Activated CD8-positive, alpha-beta memory T cell treated with anti-CD3 and anti-CD28 coated beads for 1 hour (primary cell): ENCODE data around the gene ITGBL1.

ENCODE experiments used
- DNase-seq, 2 donors: peaks; one replicate each; pipeline ENCODE4 v3.0.0-alpha.2; 2020; ENCODE audit warnings: low read depth in 1 of 2; ENCODE audit errors: extremely low read depth in 1 of 2

ITGBL1 gene

GRCh38 chr13:101691341-101691860 lies 238.9 kb downstream of the ITGBL1 start:
- DNase-seq = no peak

GRCh38 chr13:101695870-101696516 lies 243.5 kb downstream of the ITGBL1 start:
- DNase-seq = no peak

- no peak for DNase-seq
Observed at GRCh38 chr13:101697745-101698144, 245.3 kb downstream of the ITGBL1 start.

DNA sequence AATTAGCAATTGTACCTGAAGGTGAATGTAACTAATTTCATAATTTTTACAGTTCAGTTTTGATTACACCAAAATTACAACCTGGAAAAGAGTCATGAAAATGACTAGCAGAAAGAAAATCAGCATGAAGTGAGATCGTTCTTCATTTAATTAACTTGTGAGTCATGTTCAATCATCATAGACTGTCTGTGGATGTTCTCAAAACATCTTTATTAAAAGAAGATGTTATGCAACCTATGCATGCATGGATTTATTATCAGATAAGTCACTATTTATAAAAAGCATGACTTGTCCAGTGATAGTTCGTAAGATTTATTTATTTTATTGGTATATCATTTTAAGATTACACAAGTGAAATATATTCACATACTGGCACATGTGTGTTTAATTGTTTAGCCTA lies 245.9 kb downstream of the ITGBL1 start:
- DNase-seq = no peak

DNA sequence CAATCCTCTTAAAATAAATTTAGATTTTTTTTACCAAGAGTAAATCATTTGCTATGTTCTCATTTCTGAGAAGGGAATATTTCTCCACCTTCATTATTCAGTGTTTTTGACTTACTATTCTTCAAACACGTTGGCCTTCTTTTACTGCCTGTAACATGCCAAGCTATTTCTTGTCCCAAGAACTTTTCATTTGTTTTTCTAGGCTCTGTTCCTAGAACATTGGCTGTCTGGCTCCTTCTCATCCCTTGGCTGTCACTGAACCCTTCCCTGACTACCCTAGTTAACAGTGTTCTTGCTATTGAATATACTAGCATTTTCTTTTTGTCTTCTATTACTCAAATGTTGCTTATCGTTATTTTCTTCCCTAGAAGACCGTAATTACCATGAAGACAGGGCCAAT lies 248.1 kb downstream of the ITGBL1 start:
- no peak for DNase-seq

GRCh38 chr13:101703081-101703480 lies 250.6 kb downstream of the ITGBL1 start:
- DNase-seq = no peak

DNA sequence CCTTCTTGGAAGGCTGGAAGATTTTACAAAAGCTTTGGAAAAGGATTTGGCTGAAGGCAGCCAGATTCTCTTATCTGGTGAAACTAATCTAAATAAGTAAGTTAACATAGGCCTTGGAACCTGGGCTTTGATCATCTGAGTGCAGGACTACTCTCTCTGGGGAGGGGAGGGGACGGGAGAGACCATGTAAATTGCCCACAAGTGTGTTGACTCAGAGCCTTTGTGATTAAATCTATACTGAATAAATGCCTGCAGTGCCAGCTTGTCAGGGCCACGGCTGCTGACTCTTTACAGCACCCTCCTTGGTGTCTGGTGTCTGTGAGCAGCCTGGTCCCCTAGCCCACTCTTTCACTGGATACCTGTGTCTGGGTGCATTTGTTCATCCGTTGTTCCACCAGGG lies 251.4 kb downstream of the ITGBL1 start:
- no peak for DNase-seq

GRCh38 chr13:101706651-101707050 lies 254.2 kb downstream of the ITGBL1 start:
- no peak for DNase-seq

DNA sequence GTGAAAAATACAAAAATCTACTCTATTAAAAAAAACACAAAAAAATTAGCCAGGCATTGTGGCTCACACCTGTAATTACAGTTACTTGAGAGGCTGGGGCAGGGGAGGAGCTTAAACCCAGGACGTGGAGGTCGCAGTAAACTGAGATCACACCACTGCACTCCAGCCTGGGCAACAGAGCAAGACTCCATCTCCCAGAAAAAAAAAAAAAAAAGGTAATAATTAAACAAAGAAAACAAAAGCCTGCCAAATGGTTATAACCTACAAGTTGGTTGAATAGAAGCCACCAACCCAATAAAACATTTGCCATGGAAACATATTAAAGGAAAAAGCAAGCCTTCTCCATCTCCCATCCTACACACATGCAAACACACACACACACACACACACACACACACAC lies 255.2 kb downstream of the ITGBL1 start:
- no peak for DNase-seq

- no peak for DNase-seq
Observed at GRCh38 chr13:101708115-101708514, 255.6 kb downstream of the ITGBL1 start.

GRCh38 chr13:101709952-101710351 lies 257.5 kb downstream of the ITGBL1 start:
- DNase-seq = no peak

- no peak for DNase-seq
Observed at GRCh38 chr13:101711307-101712025, 259.0 kb downstream of the ITGBL1 start.

DNA sequence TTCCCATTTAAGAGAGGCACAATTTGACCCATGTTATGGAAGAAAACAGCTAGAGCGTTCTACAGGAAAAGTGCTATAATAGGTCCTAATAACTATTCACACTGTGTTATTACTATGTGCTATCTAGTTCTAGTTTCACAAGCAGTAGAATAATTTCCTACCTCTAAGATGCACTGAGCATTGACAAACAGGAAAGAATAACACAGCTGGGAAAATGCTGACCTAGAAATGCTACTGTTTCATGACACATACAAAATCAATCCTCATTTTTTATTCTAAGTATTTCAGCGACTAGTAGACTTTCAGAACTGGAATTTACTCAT lies 259.5 kb downstream of the ITGBL1 start:
- no peak for DNase-seq

- no peak for DNase-seq
Observed at GRCh38 chr13:101714195-101714594, 261.7 kb downstream of the ITGBL1 start.

GRCh38 chr13:101717353-101717752 lies 264.9 kb downstream of the ITGBL1 start:
- no peak for DNase-seq

DNA sequence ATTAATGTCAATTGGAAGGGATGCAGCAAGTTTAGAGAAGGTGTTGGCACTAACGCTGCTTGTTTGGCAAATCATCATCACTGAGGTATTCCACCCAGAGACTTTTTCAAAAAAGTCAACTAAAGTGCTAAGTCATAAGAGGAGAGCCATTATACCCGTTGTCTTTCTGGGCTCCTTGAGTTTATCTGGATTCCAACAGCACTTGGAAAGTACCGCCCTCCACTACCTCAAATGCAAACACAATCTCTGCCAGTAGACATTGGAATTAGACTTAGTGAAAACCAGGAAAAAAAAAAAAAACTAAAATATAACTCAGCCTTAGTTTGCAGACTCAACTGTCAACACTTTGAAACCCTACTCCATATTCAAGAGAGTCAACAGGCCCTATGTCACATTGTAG lies 266.0 kb downstream of the ITGBL1 start:
- no peak for DNase-seq

DNA sequence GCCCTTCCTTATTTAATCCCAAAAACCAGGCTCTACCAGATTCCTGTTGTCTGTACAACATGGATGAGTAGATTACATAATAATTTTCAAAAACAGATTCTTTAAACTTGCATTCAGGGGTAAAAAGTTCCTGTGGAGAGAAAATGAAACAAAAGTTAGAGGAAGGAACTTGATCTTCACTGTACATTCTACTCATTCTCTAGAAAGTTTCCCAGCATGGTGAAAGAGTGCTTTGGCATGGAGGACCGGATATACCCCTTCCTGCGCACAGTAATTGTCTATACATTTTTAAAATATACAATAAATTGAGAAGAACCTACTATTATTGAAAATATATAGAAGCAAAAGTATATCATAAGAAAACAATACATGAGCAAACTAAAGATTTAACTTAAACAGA lies 274.2 kb downstream of the ITGBL1 start:
- no peak for DNase-seq

DNA sequence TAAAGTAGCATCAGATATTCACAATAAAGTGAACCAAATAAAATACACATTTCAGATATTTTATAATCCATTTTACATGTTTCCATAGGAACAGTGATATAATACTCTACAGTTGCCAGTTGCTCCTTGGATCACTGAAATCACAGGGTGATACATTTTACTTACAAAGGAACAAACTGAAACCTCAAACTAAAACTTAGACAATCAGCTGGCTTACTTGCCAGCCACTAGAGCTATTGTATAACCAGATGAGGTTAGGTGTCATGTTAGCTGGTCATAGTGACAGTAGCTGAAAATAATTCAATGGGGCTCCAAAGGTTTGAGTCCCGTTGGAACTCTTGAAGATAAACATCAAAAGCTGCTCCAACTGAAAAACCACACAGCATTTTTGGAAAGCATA lies 274.6 kb downstream of the ITGBL1 start:
- no peak for DNase-seq

DNA sequence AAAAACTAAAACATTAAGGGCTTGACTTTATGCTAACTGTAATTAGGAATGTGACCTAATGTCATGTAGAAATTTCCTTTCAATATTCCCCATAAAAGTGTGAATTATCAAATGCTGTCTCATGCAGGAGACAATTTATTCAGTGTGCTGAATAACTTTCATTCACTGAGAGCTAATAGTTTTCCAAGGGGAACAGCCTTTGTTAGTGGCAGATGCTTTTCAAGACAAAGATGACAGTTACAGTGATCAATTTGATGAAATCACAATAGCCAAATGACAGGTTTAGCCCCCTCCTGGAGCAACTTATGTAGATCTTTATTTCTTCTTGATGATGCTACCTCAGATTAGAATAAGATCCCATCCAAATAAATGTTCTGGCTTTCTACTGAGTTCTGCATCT lies 275.5 kb downstream of the ITGBL1 start:
- no peak for DNase-seq

DNA sequence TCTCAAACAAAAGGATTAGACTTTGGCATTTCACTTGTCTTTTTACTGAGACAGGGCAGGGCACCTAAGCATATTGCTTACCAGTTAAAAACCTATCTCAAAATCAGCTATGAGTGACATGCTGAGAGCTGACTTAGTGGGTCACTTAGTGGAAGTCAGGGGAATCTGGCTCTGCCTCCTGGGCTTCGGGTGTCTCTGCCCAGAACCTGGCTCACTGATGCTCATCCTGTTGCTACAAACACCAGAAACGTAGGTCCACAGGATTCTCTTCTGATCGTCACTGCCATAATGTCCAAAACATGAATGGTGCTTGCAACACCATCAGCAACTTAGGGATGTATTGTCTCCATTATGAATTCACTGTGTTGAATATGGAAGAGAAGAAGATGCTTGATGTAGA lies 276.1 kb downstream of the ITGBL1 start:
- no peak for DNase-seq

DNA sequence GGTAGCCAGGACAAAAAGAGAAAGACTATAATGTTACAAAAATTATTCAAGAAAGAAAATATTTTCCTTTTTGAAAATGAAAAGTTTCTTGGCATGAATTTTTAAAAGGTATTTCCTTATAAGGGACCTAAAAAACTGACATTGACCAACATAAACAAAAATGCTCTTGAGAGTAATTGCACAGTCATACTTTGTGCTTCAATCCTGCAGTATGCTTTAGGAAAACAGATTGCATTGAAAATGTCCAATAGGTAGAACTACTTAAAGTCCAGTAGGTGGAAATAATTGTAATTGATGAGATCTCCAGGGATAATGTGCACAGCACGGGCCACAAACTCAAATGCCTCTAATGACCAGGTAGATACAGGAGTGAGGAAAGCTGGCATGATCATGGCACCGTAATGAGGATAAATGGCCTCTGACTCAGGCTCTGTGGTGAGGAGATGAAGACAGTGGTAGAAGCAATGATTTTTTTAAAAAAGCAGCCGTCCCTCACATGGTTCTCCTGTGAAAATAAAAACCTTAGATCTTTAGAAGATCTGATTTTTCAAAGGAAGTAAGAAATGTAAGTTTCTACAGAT lies 278.0 kb downstream of the ITGBL1 start:
- DNase-seq = no peak

DNA sequence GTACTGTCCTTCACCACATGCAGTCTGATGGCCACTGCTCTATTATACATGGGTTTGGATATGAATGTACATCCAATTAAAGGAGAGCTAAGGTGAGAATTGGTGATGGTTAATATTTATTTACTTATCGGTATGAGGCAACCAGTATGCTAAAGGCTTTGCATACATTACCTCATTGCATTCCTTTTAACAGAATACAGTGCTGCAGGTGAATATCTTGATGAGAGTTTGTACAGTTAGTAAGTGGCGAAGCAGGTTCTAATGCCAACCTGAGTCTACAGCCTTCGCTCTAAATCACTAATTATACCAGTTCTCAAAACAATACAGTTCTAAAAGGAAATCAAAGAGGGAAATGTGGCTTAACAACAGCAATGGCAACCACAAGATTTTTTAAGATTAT lies 284.1 kb downstream of the ITGBL1 start:
- no peak for DNase-seq
